Activated CD4-positive, alpha-beta T cell treated with anti-CD3 and anti-CD28 coated beads, Interleukin-2, amount 10 ng/mL, durations not matched to agents 24 days and 14 days (primary cell): Measurements from ENCODE around the gene NOC3L. TPM values are rescaled to one million over a fixed set of nuclear protein-coding genes. Genes with fewer than 3 reads are reported as not detected.
A peak's percentile ranks its signal among the peaks of the same experiment; 100 is the strongest.

Experiments
- DNase-seq: peaks from one replicate; pipeline ENCODE4 v3.0.0; 2022
- H3K27ac Mint-ChIP-seq: one replicate; pipeline ENCODE4 v1.8.0; 2022; ENCODE audit warnings: mild to moderate bottlenecking, mixed read lengths
- H3K27me3 Mint-ChIP-seq: one replicate; pipeline ENCODE4 v1.8.0; 2022; ENCODE audit warnings: mixed read lengths
- H3K36me3 Mint-ChIP-seq: one replicate; pipeline ENCODE4 v1.8.0; 2022; ENCODE audit warnings: low read depth, mild to moderate bottlenecking, mixed read lengths
- H3K4me1 Mint-ChIP-seq: one replicate; pipeline ENCODE4 v1.8.0; 2021; ENCODE audit warnings: mixed read lengths
- H3K4me3 Mint-ChIP-seq: one replicate; pipeline ENCODE4 v1.8.0; 2022; ENCODE audit warnings: mild to moderate bottlenecking, moderate library complexity, mixed read lengths
- H3K9me3 Mint-ChIP-seq: one replicate; pipeline ENCODE4 v1.8.0; 2021; ENCODE audit warnings: mixed read lengths
- intact Hi-C: fragments of 100-400 bp; cut with micrococcal nuclease; formaldehyde crosslinking; loops from one replicate; pipeline ENCODE4 v1.15.1; 2023
- total RNA-seq: library from RNA; stranded (reverse); gene quantifications from 2 replicates; pipeline ENCODE4 v1.2.3, GENCODE V29; 2022

NOC3L gene, protein sequence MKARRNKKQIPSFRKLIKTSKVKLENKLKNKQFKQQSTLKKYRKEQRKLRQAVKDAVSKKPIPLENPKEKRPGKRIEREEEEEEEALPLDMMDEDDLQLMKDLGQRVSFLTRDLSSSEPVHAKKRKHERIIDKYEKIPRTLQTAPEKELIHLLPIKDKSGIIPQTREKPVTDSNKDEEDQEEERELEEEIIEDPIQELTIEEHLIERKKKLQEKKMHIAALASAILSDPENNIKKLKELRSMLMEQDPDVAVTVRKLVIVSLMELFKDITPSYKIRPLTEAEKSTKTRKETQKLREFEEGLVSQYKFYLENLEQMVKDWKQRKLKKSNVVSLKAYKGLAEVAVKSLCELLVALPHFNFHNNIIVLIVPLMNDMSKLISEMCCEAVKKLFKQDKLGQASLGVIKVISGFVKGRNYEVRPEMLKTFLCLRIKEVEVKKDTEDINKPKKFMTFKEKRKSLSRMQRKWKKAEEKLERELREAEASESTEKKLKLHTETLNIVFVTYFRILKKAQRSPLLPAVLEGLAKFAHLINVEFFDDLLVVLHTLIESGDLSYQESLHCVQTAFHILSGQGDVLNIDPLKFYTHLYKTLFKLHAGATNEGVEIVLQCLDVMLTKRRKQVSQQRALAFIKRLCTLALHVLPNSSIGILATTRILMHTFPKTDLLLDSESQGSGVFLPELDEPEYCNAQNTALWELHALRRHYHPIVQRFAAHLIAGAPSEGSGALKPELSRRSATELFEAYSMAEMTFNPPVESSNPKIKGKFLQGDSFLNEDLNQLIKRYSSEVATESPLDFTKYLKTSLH
- 56.8 and 56.9 TPM in 2 replicates for total RNA-seq

DNA sequence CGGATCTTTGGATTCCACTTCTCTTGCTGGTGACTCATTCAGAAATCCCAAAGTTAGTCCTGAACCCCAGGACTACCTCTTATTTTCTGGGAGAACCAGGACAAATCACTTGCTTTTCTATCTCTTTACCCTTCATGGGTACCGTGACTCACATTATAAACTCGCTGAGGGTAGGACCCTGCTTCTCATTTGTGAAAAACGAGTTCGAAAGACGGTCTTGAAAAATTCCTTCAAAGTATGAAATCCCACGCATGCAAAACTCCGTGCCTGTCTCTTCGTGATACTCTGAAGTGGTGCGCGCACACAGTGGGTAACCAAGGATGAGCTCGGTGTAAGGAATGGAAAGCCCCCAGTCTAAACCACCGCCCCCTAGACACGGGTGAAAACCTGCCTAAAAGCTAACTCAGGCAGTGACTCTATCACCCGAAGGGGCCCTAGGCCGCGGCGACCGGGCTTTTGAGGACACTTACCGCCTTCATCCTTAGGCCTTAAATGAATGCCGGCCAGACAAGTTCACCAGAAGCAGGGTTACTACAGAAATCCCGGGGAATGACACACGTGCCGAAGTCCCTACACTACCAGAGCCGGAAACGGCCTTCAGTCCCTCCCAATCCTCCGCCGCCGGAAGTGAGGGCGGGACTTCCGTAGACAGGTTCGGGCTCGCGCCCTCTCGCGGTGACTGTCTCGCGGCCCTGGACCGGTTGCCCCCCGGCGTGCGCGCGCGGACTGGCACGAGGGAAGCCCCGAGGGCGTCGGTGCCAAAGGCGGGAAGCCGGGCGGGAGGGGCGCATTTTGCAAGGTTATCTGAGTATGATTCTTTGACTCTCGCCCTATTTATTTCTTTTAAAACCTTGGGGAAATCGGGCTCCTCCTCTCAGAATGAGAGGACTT, at the start of gene NOC3L:
Gene NOC3L (minus strand): TSS at position 580 of the 891 bp plus-strand sequence. CDS start 101 bp downstream, at position 479.
- H3K4me3 Mint-ChIP-seq, result peak within 1 kb of the TSS; percentile 97
- H3K36me3 Mint-ChIP-seq, result peaks cover 34% of the 10 kb centered on the region
- peak; percentile 99 for DNase-seq
- peaks cover 27% of the 10 kb centered on the region for H3K4me1 Mint-ChIP-seq
- peaks cover 14% of the 10 kb centered on the region for H3K27me3 Mint-ChIP-seq
- H3K9me3 Mint-ChIP-seq, result peaks cover 3% of the 10 kb centered on the region
- H3K27ac Mint-ChIP-seq, result peak within 1 kb of the TSS; percentile 96
- intact Hi-C loops, result loop anchor here (1.0 to 5.0 kb wide), 5 partner anchors 40 to 245 kb away; partner anchors contain the start of genes HELLS and TBC1D12

DNA sequence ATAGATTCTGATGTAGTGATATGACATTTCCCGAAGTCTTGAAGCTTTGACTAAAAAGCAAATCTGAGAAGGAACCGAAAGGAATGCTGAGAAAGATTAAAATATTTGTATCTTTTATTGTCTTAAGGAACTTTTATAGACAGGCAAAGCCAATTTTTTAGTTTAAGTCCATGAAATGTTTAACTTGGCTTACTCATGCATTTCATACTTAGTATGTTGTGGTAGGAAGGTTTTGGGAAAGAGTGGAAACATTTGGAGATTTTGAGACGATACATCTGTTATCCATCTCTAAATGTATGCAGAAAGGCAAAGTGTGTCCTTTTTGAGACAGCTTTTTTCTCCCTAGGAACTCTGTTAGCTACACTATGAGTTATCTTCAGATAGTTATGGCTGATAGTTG, 49.7 kb upstream of the NOC3L start:
- no peak overlapping the region for H3K27ac Mint-ChIP-seq
- no peaks in the 10 kb centered on the region for H3K9me3 Mint-ChIP-seq
- DNase-seq, result no peak
- H3K27me3 Mint-ChIP-seq, result peaks cover 36% of the 10 kb centered on the region
- H3K4me1 Mint-ChIP-seq, result no peaks in the 10 kb centered on the region
- no peaks in the 10 kb centered on the region for H3K36me3 Mint-ChIP-seq
- no peak overlapping the region for H3K4me3 Mint-ChIP-seq
- intact Hi-C loops, result no loop called here

DNA sequence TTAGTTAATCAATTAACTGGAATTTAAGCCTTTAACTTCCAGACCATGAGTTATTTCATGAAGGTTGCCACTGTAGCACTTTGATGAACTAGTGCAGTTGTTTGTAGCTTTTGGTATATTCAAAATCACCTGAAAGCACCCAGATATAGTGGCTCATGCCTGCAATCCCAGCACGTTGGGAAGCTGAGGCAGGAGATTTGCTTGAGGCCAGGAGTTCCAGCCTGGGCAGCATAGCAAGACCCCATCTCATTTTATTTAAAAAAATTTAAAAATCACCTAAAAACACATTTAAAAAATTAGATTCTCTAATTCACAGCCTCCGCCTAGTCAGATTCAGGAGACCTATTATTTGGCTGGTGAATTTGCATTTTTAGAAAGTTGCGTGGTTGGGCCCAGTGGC, 48.6 kb upstream of the NOC3L start:
- Mint-ChIP-seq H3K4me1 (no peaks in the 10 kb centered on the region), H3K27ac (no peak overlapping the region), H3K9me3 (no peaks in the 10 kb centered on the region), H3K36me3 (no peaks in the 10 kb centered on the region), H3K27me3 (peaks cover 39% of the 10 kb centered on the region), H3K4me3 (no peak overlapping the region)
- DNase-seq, result no peak
- intact Hi-C loops, result no loop called here

DNA sequence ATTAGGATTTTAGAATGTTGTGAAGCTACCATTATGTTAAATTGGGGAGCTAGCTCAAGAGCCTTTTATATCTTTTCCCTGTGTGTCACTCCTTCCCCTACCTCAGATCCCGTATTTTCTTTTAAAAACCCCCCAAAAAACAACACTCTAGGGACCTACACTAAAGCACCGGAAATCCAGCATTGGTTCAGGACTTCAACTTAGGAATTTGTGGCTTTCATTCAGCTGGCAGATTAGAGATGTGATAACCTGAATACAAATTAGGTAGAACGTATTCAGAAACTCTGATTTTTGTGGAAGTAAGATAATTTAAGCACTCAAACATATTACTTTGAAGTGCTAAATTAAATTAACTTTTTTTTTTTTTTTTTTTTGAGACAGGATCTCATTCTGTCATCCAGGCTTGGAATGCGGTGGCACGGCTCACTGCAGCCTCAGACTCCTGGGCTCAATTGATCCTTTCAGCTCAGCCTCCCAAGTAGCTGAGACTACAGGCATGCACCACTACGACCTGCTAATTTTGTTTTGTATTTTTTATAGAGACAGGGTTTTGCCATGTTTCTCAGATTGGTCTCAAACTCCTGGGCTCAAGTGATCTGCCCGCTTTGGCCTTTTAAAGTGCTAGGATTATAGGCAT, 46.4 kb upstream of the NOC3L start:
- Mint-ChIP-seq H3K4me3 (no peak overlapping the region), H3K27me3 (peaks cover 51% of the 10 kb centered on the region), H3K9me3 (no peaks in the 10 kb centered on the region), H3K4me1 (no peaks in the 10 kb centered on the region), H3K36me3 (no peaks in the 10 kb centered on the region), H3K27ac (no peak overlapping the region)
- intact Hi-C loops, result no loop called here
- DNase-seq, result no peak

DNA sequence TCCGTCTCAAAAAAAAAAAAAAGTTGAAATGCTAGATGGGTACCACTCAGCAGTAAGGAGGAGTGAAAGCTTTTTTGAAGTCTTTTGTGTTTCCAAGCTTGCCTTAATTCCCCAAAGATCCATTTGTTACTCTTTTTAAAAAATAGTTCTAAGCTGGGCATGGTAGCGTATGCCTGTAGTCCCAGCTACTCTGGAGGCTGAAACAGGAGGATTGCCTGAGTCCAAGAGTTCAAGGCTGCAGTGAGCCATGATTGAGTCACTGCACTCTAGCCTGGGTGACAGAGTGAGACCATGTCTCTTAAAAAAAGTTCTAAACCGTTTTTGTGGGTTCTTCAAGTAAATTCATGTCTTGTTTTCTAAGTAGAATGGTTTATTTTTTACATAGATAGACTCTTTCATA, 44.9 kb upstream of the NOC3L start:
- Mint-ChIP-seq H3K27me3 (peaks cover 49% of the 10 kb centered on the region), H3K4me3 (no peak overlapping the region), H3K9me3 (no peaks in the 10 kb centered on the region), H3K4me1 (peaks cover 4% of the 10 kb centered on the region), H3K36me3 (no peaks in the 10 kb centered on the region), H3K27ac (no peak overlapping the region)
- intact Hi-C loops, result no loop called here
- DNase-seq, result no peak

DNA sequence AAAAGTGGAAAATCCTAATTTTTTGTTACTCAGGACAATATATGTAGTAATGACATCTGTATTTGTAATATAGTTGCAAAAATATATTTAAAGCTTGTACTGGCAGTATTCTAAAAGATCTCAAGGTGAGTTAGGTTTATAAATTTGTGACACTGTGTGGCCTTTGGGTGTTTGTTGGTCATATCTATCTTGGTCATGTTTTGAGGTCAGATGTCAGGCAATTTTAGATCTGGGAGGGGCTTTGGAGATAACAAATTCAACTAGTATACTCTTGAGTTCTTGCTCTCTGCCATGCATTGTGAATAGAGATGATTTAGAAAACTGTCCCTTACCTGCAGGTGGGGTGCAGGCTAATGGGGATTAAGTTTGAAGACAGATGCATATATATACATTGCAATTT, 42.7 kb upstream of the NOC3L start:
- intact Hi-C loops, result no loop called here
- no peak overlapping the region for H3K4me3 Mint-ChIP-seq
- H3K9me3 Mint-ChIP-seq, result peaks cover 3% of the 10 kb centered on the region
- H3K4me1 Mint-ChIP-seq, result peaks cover 5% of the 10 kb centered on the region
- H3K27me3 Mint-ChIP-seq, result peaks cover 52% of the 10 kb centered on the region
- no peak for DNase-seq
- H3K27ac Mint-ChIP-seq, result no peak overlapping the region
- H3K36me3 Mint-ChIP-seq, result no peaks in the 10 kb centered on the region

DNA sequence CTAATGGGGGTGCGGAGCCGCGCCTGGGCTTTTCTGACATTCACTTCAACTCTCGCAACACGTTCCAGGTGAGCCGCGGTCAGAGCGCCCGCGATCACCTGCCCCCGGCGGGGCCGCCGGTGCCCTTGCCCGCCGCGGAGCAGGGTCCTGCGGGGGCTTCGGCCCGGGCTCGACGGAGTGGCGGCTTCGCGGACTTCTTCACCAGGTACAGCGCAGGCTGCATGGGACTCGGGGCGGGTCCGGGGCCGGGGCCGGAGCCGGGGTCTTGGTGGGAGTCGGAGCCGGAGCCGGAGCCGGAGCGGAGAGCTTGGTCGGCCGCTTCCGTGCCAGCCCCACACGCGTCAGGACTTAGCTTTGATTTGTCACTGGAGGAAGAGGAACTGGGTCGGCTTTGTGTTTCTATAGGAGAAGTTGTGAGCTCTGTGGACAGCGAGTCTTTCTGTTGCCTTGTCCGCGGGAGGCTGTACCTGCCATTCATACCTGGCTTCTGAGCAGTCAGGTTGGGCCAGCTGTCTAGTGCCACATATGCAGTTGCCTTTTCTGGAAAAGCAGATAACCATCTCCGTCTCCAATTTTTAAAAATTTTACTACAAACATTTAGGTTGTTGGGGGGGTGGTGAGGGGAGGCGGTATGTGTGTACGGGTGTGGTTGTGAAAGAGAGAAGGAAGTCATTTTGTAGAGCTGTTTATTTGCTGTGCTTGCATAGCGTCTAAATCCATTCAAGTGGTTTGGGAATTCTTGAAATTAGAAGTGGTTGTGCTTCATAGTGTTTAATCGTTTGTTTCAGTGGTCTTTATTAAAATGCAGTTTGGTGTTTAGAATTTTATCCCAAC, 40.9 kb upstream of the NOC3L start:
- no peak overlapping the region for H3K27ac Mint-ChIP-seq
- peaks cover 3% of the 10 kb centered on the region for H3K9me3 Mint-ChIP-seq
- peaks cover 5% of the 10 kb centered on the region for H3K4me1 Mint-ChIP-seq
- H3K4me3 Mint-ChIP-seq, result peak overlapping the region; percentile 82
- no peaks in the 10 kb centered on the region for H3K36me3 Mint-ChIP-seq
- DNase-seq, result peak; percentile 67
- H3K27me3 Mint-ChIP-seq, result peaks cover 55% of the 10 kb centered on the region
- intact Hi-C loops, result no loop called here

DNA sequence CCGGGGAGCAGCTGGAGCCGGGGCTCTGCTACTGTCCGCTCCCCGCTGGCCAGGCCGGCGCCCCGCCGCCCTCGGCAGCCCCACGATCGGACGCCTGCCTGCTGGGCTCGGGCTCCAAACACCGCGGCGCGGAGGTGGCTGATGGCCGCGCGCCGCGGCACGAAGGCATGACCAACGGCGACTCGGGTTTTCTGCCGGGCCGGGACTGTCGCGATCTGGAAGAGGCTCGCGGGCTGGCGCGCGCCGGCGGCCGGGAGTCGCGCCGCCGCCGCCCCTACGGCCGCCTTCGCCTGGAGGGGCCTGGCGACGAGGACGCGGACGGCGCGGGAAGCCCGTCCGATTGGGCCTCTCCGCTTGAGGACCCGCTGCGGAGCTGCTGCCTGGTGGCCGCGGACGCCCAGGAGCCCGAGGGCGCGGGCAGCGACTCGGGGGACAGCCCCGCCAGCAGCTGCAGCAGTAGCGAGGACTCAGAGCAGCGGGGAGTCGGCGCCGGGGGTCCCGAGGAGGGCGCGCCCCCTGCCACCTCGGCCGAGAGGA, 40.2 kb upstream of the NOC3L start:
- peak; percentile 60 for DNase-seq
- intact Hi-C loops, result loop anchor here (1.0 kb wide), 1 partner anchor 41 kb away; the partner anchor contains the start of gene NOC3L
- H3K27me3 Mint-ChIP-seq, result peaks cover 52% of the 10 kb centered on the region
- H3K27ac Mint-ChIP-seq, result no peak overlapping the region
- no peaks in the 10 kb centered on the region for H3K36me3 Mint-ChIP-seq
- H3K9me3 Mint-ChIP-seq, result peaks cover 3% of the 10 kb centered on the region
- peaks cover 5% of the 10 kb centered on the region for H3K4me1 Mint-ChIP-seq
- H3K4me3 Mint-ChIP-seq, result peak overlapping the region; percentile 82

DNA sequence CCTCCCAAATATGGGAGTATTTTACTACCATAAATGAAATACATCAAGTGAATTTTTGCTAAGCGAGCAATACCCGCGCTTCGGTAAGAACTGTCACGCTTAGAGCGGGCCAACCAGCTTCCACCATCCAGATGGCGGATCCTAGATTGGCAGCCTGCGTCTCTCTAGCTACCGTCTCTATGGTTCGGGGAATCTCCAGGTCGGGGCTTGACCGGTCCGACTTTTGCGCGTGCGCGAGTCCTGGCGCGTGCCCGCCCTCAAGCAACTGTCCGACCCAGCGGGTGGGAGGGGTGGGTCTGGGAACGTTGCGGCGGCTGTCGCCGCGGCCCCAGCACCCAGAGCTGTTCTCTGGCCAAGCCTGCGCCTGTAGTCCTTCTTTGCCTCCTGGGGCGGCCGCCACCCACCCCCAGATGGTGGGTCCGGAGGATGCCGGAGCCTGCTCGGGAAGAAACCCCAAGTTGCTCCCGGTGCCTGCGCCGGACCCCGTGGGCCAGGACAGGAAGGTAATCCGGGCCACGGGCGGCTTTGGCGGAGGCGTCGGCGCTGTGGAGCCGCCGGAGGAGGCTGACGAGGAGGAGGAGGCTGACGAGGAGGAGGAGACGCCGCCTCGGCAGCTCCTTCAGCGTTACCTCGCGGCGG, 39.6 kb upstream of the NOC3L start, which contains the start of gene TBC1D12:
Gene TBC1D12 (plus strand): TSS at position 338 of the 639 bp plus-strand sequence. CDS start 73 bp downstream, at position 411.
- peaks cover 5% of the 10 kb centered on the region for H3K4me1 Mint-ChIP-seq
- peaks cover 3% of the 10 kb centered on the region for H3K9me3 Mint-ChIP-seq
- DNase-seq, result peak; percentile 78
- peaks cover 56% of the 10 kb centered on the region for H3K27me3 Mint-ChIP-seq
- intact Hi-C loops, result loop anchor here (1.0 kb wide), 1 partner anchor 40 kb away; the partner anchor contains the start of gene NOC3L
- peak within 1 kb of the TSS; percentile 82 for H3K4me3 Mint-ChIP-seq
- no peaks in the 10 kb centered on the region for H3K36me3 Mint-ChIP-seq
- no peak within 1 kb of the TSS for H3K27ac Mint-ChIP-seq

DNA sequence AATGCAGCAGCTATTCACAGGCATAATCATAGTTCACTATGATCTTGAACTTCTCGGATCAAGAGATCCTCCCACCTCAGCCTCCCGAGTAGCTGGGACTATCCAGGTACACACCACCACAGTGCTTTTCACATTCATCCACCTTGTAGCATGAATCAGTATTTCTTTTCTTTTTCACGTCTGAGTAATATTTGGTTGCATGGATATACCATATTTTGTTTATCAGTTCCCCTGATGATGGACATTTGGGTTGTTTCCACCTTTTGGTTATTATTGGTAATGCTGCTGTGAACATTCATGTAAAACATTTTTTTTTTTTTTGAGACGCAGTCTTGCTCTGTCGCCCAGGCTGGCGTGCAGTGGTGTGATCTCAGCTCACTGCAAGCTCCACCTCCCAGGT, 36.0 kb upstream of the NOC3L start:
- Mint-ChIP-seq H3K4me3 (no peak overlapping the region), H3K27me3 (peaks cover 31% of the 10 kb centered on the region), H3K4me1 (peaks cover 4% of the 10 kb centered on the region), H3K27ac (no peak overlapping the region), H3K9me3 (peaks cover 3% of the 10 kb centered on the region), H3K36me3 (no peaks in the 10 kb centered on the region)
- intact Hi-C loops, result no loop called here
- no peak for DNase-seq

DNA sequence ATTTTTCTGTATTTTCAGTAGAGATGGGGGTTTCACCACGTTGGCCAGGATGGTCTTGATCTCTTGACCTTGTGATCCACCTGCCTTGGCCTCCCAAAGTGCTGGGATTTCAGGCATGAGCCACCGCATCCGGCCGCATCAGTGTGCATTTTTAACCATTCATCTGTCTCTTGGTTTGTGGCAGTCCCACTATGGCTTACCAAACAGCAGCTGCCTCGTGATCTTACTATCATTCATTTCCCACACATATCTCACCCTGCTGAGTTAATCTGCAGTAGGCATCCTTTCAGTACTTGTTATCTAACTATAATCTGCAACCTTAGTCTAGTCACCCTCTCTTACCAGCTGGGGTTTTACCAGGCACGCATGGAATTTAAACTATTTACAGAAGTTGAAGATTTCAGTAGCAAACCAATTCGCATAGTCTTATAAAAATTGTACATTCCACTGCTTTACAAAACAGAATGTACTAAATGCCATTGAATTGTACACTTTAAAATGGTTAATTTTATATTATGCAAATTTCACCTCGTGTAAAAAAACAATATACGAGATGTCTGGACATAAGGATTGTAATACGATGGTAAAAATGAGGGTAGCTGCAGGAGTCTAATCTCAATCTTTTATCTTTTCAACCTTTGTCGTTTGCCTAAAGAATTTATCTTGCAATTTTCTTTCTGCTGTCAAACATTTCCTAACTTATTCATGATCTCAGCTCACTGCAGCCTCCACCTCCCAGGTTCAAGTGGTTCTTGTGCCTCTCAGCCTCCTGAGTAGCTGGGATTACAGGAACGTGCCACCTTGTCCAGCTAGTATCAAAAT, 35.0 kb upstream of the NOC3L start:
- DNase-seq, result no peak
- H3K9me3 Mint-ChIP-seq, result peaks cover 3% of the 10 kb centered on the region
- intact Hi-C loops, result no loop called here

More for the DNA sequence above, 35.0 kb upstream of the NOC3L start:
- peaks cover 2% of the 10 kb centered on the region for H3K4me1 Mint-ChIP-seq
- H3K4me3 Mint-ChIP-seq, result no peak overlapping the region
- no peak overlapping the region for H3K27ac Mint-ChIP-seq
- no peaks in the 10 kb centered on the region for H3K36me3 Mint-ChIP-seq
- H3K27me3 Mint-ChIP-seq, result peaks cover 29% of the 10 kb centered on the region
